ENCODE results near the gene KRT26. TPM values are rescaled to one million over a fixed set of nuclear protein-coding genes. Genes with fewer than 3 reads are reported as not detected.

KRT26 gene
- total and polyA plus RNA-seq, 10 of the 15 experiments (the other 5 are each of a cell fraction or from before 2014, with no cell fraction given): not detected

DNA sequence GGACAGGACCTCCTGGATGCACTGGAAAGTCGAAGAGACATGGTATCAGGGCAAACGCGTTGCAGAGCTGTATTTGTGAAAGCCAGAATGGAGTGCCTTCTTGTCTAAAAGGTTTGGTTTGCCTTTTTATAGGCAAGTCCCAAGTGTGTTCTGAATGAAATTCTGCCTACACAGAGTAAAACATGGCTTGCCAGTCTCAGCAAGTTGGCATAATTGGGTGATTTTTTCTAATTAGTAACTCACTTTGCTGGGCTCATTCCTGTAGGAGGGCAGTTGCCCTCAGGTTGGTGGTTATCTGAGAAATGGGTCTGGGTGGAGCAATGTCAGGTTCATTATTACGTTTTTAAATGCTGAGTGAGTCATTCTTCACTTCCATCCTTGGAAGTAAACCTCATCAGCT lies 16.8 kb downstream of the KRT26 start, which contains the start of gene KRT25:
TSS of gene KRT25 (minus strand) at position 101 of the 400 bp plus-strand sequence. CDS start at position 41, 60 bp downstream.
- peaks cover 5% of the 10 kb centered on the region; the same call in 2 of the 3 replicates for H3K9me3 ChIP-seq (replicated peaks; ENCODE audit: control insufficient read depth, insufficient read depth, low read length)
- H3K27ac ChIP-seq (ENCODE audit: control insufficient read depth, insufficient read depth): no peak within 1 kb of the TSS
- H3K36me3 ChIP-seq (ENCODE audit: control insufficient read depth in 2 of 2, insufficient read depth in 2 of 2, low read length in 1 of 2): no peaks in the 10 kb centered on the region
- H3K79me2 ChIP-seq (ENCODE audit: control insufficient read depth, insufficient read depth, low read length): no peaks in the 10 kb centered on the region
- ChIA-PET CTCF (interaction anchor here (2.1 kb wide), 1 partner anchor 12 kb away, joined by 5 read pairs; no protein-coding TSS in a partner anchor), RAD21 (ENCODE audit: unreplicated experiment) (no interaction called here), SMC1A (ENCODE audit: uncharacterized antibody, unreplicated experiment) (interaction anchor here (1.4 kb wide), 1 partner anchor 28 kb away, joined by 3 read pairs; no protein-coding TSS in a partner anchor), POLR2A (no interaction called here)
- 50% methylated on average over 4 of the region's 4 CpGs for WGBS (ENCODE audit: insufficient coverage, insufficient replicate concordance, low lambda C conversion rate, missing lambda C conversion rate)
- DNase-seq (ENCODE audit: low read depth, low spot score) (no peak), FAIRE-seq (no peak), ATAC-seq (no peak; the same call in 2 of the 3 replicates)
- in situ Hi-C loops (cut with MboI): no loop called here
- H2AFZ ChIP-seq (ENCODE audit: control insufficient read depth, low read depth, low read length): no peak within 1 kb of the TSS
- H3K4me1 ChIP-seq (ENCODE audit: control insufficient read depth, insufficient read depth, low read length): no peaks in the 10 kb centered on the region
- no TSS peak for BruUV-seq (replicated peaks)
- no peak within 1 kb of the TSS for H3K4me3 ChIP-seq
- no peak within 1 kb of the TSS for H3K9ac ChIP-seq (ENCODE audit: control insufficient read depth, insufficient read depth, low read length)
- no peak within 1 kb of the TSS for H3K4me2 ChIP-seq (ENCODE audit: control insufficient read depth, insufficient read depth)
- no peaks in the 10 kb centered on the region for H3K27me3 ChIP-seq (replicated peaks in 1 of 2; ENCODE audit: control insufficient read depth in 2 of 2, insufficient read depth in 2 of 2, low read length in 1 of 2)
- intact Hi-C loops (cut with micrococcal nuclease; ENCODE audit: unreplicated experiment): no loop called here
- H4K20me1 ChIP-seq (ENCODE audit: control insufficient read depth, insufficient read depth): no peaks in the 10 kb centered on the region
- no peak for TF ChIP-seq JUND (IDR thresholded peaks at IDR 0.05; ENCODE audit: low read depth, low read length)
- TF ChIP-seq BCL11A (IDR thresholded peaks at IDR 0.05; ENCODE audit: low read depth, low read length): no peak
- TF ChIP-seq ATF7 (IDR thresholded peaks at IDR 0.05; ENCODE audit: low read depth): no peak
- TF ChIP-seq, protein P1, sequence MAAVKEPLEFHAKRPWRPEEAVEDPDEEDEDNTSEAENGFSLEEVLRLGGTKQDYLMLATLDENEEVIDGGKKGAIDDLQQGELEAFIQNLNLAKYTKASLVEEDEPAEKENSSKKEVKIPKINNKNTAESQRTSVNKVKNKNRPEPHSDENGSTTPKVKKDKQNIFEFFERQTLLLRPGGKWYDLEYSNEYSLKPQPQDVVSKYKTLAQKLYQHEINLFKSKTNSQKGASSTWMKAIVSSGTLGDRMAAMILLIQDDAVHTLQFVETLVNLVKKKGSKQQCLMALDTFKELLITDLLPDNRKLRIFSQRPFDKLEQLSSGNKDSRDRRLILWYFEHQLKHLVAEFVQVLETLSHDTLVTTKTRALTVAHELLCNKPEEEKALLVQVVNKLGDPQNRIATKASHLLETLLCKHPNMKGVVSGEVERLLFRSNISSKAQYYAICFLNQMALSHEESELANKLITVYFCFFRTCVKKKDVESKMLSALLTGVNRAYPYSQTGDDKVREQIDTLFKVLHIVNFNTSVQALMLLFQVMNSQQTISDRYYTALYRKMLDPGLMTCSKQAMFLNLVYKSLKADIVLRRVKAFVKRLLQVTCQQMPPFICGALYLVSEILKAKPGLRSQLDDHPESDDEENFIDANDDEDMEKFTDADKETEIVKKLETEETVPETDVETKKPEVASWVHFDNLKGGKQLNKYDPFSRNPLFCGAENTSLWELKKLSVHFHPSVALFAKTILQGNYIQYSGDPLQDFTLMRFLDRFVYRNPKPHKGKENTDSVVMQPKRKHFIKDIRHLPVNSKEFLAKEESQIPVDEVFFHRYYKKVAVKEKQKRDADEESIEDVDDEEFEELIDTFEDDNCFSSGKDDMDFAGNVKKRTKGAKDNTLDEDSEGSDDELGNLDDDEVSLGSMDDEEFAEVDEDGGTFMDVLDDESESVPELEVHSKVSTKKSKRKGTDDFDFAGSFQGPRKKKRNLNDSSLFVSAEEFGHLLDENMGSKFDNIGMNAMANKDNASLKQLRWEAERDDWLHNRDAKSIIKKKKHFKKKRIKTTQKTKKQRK (IDR thresholded peaks at IDR 0.05; ENCODE audit: low read depth, low read length): no peak
- TF ChIP-seq ZNF207 (IDR thresholded peaks at IDR 0.05; ENCODE audit: borderline replicate concordance): no peak
- TF ChIP-seq, protein P2, sequence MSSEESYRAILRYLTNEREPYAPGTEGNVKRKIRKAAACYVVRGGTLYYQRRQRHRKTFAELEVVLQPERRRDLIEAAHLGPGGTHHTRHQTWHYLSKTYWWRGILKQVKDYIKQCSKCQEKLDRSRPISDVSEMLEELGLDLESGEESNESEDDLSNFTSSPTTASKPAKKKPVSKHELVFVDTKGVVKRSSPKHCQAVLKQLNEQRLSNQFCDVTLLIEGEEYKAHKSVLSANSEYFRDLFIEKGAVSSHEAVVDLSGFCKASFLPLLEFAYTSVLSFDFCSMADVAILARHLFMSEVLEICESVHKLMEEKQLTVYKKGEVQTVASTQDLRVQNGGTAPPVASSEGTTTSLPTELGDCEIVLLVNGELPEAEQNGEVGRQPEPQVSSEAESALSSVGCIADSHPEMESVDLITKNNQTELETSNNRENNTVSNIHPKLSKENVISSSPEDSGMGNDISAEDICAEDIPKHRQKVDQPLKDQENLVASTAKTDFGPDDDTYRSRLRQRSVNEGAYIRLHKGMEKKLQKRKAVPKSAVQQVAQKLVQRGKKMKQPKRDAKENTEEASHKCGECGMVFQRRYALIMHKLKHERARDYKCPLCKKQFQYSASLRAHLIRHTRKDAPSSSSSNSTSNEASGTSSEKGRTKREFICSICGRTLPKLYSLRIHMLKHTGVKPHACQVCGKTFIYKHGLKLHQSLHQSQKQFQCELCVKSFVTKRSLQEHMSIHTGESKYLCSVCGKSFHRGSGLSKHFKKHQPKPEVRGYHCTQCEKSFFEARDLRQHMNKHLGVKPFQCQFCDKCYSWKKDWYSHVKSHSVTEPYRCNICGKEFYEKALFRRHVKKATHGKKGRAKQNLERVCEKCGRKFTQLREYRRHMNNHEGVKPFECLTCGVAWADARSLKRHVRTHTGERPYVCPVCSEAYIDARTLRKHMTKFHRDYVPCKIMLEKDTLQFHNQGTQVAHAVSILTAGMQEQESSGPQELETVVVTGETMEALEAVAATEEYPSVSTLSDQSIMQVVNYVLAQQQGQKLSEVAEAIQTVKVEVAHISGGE (CRISPR knock-in tag; IDR thresholded peaks at IDR 0.05): no peak
- TF ChIP-seq, protein P3, sequence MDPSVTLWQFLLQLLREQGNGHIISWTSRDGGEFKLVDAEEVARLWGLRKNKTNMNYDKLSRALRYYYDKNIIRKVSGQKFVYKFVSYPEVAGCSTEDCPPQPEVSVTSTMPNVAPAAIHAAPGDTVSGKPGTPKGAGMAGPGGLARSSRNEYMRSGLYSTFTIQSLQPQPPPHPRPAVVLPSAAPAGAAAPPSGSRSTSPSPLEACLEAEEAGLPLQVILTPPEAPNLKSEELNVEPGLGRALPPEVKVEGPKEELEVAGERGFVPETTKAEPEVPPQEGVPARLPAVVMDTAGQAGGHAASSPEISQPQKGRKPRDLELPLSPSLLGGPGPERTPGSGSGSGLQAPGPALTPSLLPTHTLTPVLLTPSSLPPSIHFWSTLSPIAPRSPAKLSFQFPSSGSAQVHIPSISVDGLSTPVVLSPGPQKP (IDR thresholded peaks at IDR 0.05; ENCODE audit: low read depth, low read length): no peak
- no peak for TF ChIP-seq SMAD1 (IDR thresholded peaks at IDR 0.05; ENCODE audit: low read depth, partially characterized antibody)
- no peak for TF ChIP-seq ZSCAN29 (IDR thresholded peaks at IDR 0.05)
- TF ChIP-seq, protein P4, sequence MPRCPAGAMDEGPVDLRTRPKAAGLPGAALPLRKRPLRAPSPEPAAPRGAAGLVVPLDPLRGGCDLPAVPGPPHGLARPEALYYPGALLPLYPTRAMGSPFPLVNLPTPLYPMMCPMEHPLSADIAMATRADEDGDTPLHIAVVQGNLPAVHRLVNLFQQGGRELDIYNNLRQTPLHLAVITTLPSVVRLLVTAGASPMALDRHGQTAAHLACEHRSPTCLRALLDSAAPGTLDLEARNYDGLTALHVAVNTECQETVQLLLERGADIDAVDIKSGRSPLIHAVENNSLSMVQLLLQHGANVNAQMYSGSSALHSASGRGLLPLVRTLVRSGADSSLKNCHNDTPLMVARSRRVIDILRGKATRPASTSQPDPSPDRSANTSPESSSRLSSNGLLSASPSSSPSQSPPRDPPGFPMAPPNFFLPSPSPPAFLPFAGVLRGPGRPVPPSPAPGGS (IDR thresholded peaks at IDR 0.05; ENCODE audit: borderline replicate concordance, insufficient read depth, low read depth, low read length, poor library complexity, severe bottlenecking): no peak
- TF ChIP-seq, protein P5, sequence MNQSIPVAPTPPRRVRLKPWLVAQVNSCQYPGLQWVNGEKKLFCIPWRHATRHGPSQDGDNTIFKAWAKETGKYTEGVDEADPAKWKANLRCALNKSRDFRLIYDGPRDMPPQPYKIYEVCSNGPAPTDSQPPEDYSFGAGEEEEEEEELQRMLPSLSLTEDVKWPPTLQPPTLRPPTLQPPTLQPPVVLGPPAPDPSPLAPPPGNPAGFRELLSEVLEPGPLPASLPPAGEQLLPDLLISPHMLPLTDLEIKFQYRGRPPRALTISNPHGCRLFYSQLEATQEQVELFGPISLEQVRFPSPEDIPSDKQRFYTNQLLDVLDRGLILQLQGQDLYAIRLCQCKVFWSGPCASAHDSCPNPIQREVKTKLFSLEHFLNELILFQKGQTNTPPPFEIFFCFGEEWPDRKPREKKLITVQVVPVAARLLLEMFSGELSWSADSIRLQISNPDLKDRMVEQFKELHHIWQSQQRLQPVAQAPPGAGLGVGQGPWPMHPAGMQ (IDR thresholded peaks at IDR 0.05; ENCODE audit: borderline replicate concordance): no peak
- TF ChIP-seq STAT1 (conservative IDR thresholded peaks at IDR 0.05): no peak
- TF ChIP-seq HDAC2 (IDR thresholded peaks at IDR 0.05): no peak
- no peak for TF ChIP-seq MTA3 (IDR thresholded peaks at IDR 0.05; ENCODE audit: borderline replicate concordance, low read length)

Data from GM12878 (cell line).